ENCODE results near the gene DLGAP1.

The DLGAP1 gene

GRCh38 chr18:3541549-3542386 lies 913.3 kb downstream of the DLGAP1 start:
- no peak overlapping the region for H3K4me3 ChIP-seq (ENCODE audit: low read depth, low read length)
- no peak for TF ChIP-seq CTCF (IDR thresholded peaks at IDR 0.05; ENCODE audit: borderline replicate concordance, insufficient read depth, low read depth, low read length)

GRCh38 chr18:3540805-3541548 lies 914.1 kb downstream of the DLGAP1 start:
- no peak overlapping the region for H3K4me3 ChIP-seq (ENCODE audit: low read depth, low read length)
- TF ChIP-seq CTCF (IDR thresholded peaks at IDR 0.05; ENCODE audit: borderline replicate concordance, insufficient read depth, low read depth, low read length): no peak

- no peak for TF ChIP-seq CTCF (IDR thresholded peaks at IDR 0.05; ENCODE audit: borderline replicate concordance, insufficient read depth, low read depth, low read length)
Measured at GRCh38 chr18:3538954-3539617, 916.0 kb downstream of the DLGAP1 start.

GRCh38 chr18:3538456-3538855 lies 916.7 kb downstream of the DLGAP1 start:
- no peak for TF ChIP-seq CTCF (IDR thresholded peaks at IDR 0.05; ENCODE audit: borderline replicate concordance, insufficient read depth, low read depth, low read length)
- H3K4me3 ChIP-seq (ENCODE audit: low read depth, low read length): no peak overlapping the region

More at GRCh38 chr18:3538954-3539617, 916.0 kb downstream of the DLGAP1 start:
- no peak overlapping the region for H3K4me3 ChIP-seq (ENCODE audit: low read depth, low read length)

- no peak overlapping the region for H3K4me3 ChIP-seq (ENCODE audit: low read depth, low read length)
- TF ChIP-seq CTCF (IDR thresholded peaks at IDR 0.05; ENCODE audit: borderline replicate concordance, insufficient read depth, low read depth, low read length): no peak
Measured at GRCh38 chr18:3530807-3531206, 924.3 kb downstream of the DLGAP1 start.

- H3K4me3 ChIP-seq (ENCODE audit: low read depth, low read length): no peak overlapping the region
Measured at GRCh38 chr18:3529601-3530000, 925.5 kb downstream of the DLGAP1 start.

More at GRCh38 chr18:3529601-3530000, 925.5 kb downstream of the DLGAP1 start:
- no peak for TF ChIP-seq CTCF (IDR thresholded peaks at IDR 0.05; ENCODE audit: borderline replicate concordance, insufficient read depth, low read depth, low read length)

Measured in GM12875 (cell line).